Peyer's patch (tissue), 4 donors: Measurements from ENCODE around the gene MNX1. TPM values are rescaled to one million over a fixed set of nuclear protein-coding genes. Genes with fewer than 3 reads are reported as not detected.

ENCODE experiments used
- DNase-seq, 3 donors: peaks; one replicate each; pipeline ENCODE4 v3.0.0-alpha.2; 2017 to 2019
- H3K27ac ChIP-seq, 4 donors: fragments of 200-600 bp; sonication (generic); one replicate each; pipeline ENCODE4 v1.5.1; 2016 to 2019
- H3K27me3 ChIP-seq, 2 donors: fragments of 200-600 bp; sonication (generic); one replicate each; pipeline ENCODE4 v1.5.1; 2019
- H3K36me3 ChIP-seq, 3 donors: fragments of 200-600 bp; sonication (generic); one replicate each; pipeline ENCODE4 v1.5.1; 2016 to 2019
- H3K4me1 ChIP-seq, 4 donors: fragments of 200-600 bp; sonication (generic); one replicate each; pipeline ENCODE4 v1.5.1; 2016 to 2019
- H3K4me3 ChIP-seq, 4 donors: fragments of 200-600 bp; sonication (generic); 1 replicate in 3 of 4; 2 replicates in 1 of 4; pipeline ENCODE4 v1.5.1; 2016 to 2019; ENCODE audit warnings: mild to moderate bottlenecking in 1 of 4
- H3K9me3 ChIP-seq, 4 donors: fragments of 200-600 bp; sonication (generic); one replicate each; pipeline ENCODE4 v1.5.1; 2016 to 2019; ENCODE audit warnings: mild to moderate bottlenecking in 1 of 4
- POLR2A ChIP-seq, 2 donors: fragments of 450-650 bp; IDR thresholded peaks; one replicate each; pipeline ENCODE4 v1.5.1; 2017; ENCODE audit warnings: antibody characterized with exemption in 2 of 2, mild to moderate bottlenecking in 2 of 2, moderate library complexity in 2 of 2
- total RNA-seq, 4 donors: library from RNA; depleted of rRNA; stranded (reverse); fragments of >200 nt; gene quantifications; one replicate each; pipeline ENCODE4 v1.1.0, GENCODE V29; 2016
- TF ChIP-seq, protein P1 (sequence below), 6 experiments: fragments of 450-650 bp in 4 of 6; fragments of 200-600 bp in 2 of 6; sonication (generic) in 1 of 6; IDR thresholded peaks; one replicate each; pipeline ENCODE4 v1.5.1; 2017 to 2019; ENCODE audit warnings: antibody characterized with exemption in 6 of 6, mild to moderate bottlenecking in 3 of 6, moderate library complexity in 1 of 6

The MNX1 gene
- total RNA-seq, 4 donors from 2014 or later = 7.4 to 41.9 (median 16.9) TPM

DNA sequence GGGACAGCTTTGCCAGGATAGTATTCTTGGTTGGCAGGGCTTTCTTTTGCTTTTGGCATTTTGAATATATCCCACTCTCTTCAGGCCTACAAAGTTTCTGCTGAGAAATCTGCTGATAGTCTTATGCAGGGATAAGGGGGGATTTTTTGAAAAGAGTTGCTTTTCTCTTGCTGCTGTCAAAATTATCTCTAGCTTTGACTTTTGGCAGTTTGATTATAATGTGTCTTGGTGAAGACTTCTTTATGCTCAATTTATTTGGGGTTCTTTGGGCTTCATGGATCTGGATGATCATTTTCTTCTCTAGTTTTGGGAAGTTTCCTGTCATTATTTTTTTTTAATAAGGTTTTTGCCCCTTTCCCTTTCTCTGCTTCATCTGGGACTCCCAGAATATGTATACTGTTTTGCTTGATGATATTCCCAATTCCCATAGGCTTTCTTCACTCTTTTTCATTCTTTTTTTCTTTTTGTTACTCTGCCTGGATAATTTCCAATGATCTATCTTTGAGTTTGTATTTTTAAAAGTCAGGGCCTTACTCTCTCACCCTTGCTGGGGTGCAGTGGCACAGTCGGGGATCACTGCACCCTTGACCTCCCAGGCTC, 31.4 kb downstream of the MNX1 start:
- Histone ChIP-seq H3K27ac (no peak overlapping the region), H3K9me3 (peaks cover 0 to 8% (median 0%) of the 10 kb centered on the region in 4 donors), H3K27me3 (no peaks in the 10 kb centered on the region), H3K4me1 (no peaks in the 10 kb centered on the region), H3K36me3 (no peaks in the 10 kb centered on the region), H3K4me3 (no peak overlapping the region)
- DNase-seq = no peak
- TF ChIP-seq, protein P1, sequence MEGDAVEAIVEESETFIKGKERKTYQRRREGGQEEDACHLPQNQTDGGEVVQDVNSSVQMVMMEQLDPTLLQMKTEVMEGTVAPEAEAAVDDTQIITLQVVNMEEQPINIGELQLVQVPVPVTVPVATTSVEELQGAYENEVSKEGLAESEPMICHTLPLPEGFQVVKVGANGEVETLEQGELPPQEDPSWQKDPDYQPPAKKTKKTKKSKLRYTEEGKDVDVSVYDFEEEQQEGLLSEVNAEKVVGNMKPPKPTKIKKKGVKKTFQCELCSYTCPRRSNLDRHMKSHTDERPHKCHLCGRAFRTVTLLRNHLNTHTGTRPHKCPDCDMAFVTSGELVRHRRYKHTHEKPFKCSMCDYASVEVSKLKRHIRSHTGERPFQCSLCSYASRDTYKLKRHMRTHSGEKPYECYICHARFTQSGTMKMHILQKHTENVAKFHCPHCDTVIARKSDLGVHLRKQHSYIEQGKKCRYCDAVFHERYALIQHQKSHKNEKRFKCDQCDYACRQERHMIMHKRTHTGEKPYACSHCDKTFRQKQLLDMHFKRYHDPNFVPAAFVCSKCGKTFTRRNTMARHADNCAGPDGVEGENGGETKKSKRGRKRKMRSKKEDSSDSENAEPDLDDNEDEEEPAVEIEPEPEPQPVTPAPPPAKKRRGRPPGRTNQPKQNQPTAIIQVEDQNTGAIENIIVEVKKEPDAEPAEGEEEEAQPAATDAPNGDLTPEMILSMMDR (IDR thresholded peaks at IDR 0.05) = no peak
- no peak for TF ChIP-seq POLR2A (IDR thresholded peaks at IDR 0.05)

GRCh38 chr7:156975620-156976019, 34.8 kb downstream of the MNX1 start:
- TF ChIP-seq, protein P1 (IDR thresholded peaks at IDR 0.05) = no peak
- TF ChIP-seq POLR2A (IDR thresholded peaks at IDR 0.05) = no peak
- no peak overlapping the region for H3K4me3 ChIP-seq
- DNase-seq = no peak
- H3K9me3 ChIP-seq = peaks cover 0 to 8% (median 0%) of the 10 kb centered on the region in 4 donors
- no peaks in the 10 kb centered on the region for H3K27me3 ChIP-seq
- no peaks in the 10 kb centered on the region for H3K4me1 ChIP-seq
- H3K36me3 ChIP-seq = peaks cover 0 to 16% (median 0%) of the 10 kb centered on the region in 3 donors
- no peak overlapping the region for H3K27ac ChIP-seq

GRCh38 chr7:156969972-156970420, 40.5 kb downstream of the MNX1 start:
- Histone ChIP-seq H3K9me3 (no peaks in the 10 kb centered on the region), H3K27ac (no peak overlapping the region), H3K4me3 (no peak overlapping the region), H3K27me3 (no peaks in the 10 kb centered on the region), H3K36me3 (peaks cover 0 to 62% (median 0%) of the 10 kb centered on the region in 3 donors), H3K4me1 (no peaks in the 10 kb centered on the region)
- no peak for DNase-seq
- TF ChIP-seq, protein P1 (IDR thresholded peaks at IDR 0.05) = peak in 4 of 6 experiments; percentile 36 to 50 (median 47)
- TF ChIP-seq POLR2A (IDR thresholded peaks at IDR 0.05) = no peak

GRCh38 chr7:156968183-156968582, 42.3 kb downstream of the MNX1 start:
- no peak for DNase-seq
- no peak for TF ChIP-seq POLR2A (IDR thresholded peaks at IDR 0.05)
- TF ChIP-seq, protein P1 (IDR thresholded peaks at IDR 0.05) = no peak
- H3K27ac ChIP-seq = no peak overlapping the region
- H3K36me3 ChIP-seq = peaks cover 0 to 80% (median 0%) of the 10 kb centered on the region in 3 donors
- H3K4me1 ChIP-seq = no peaks in the 10 kb centered on the region
- no peaks in the 10 kb centered on the region for H3K9me3 ChIP-seq
- no peaks in the 10 kb centered on the region for H3K27me3 ChIP-seq
- H3K4me3 ChIP-seq = no peak overlapping the region

- peaks cover 0 to 89% (median 0%) of the 10 kb centered on the region in 3 donors for H3K36me3 ChIP-seq
- TF ChIP-seq, protein P1 (IDR thresholded peaks at IDR 0.05) = no peak
- no peak for TF ChIP-seq POLR2A (IDR thresholded peaks at IDR 0.05)
Observed at GRCh38 chr7:156966387-156966786, 44.1 kb downstream of the MNX1 start.

More at GRCh38 chr7:156966387-156966786, 44.1 kb downstream of the MNX1 start:
- DNase-seq = no peak
- Histone ChIP-seq H3K27me3 (no peaks in the 10 kb centered on the region), H3K4me3 (no peak overlapping the region), H3K9me3 (no peaks in the 10 kb centered on the region), H3K4me1 (no peaks in the 10 kb centered on the region), H3K27ac (no peak overlapping the region)
